Colonic mucosa (tissue), 4 donors: Measurements from ENCODE around the gene LTA4H. TPM values are rescaled to one million over a fixed set of nuclear protein-coding genes. Genes with fewer than 3 reads are reported as not detected.

Experiments
- DNase-seq: peaks from one replicate; pipeline ENCODE4 v3.0.0-alpha.2; 2020
- H3K27ac ChIP-seq: fragments of 200-600 bp; one replicate; pipeline ENCODE4 v1.8.0; 2021
- H3K27me3 ChIP-seq: fragments of 200-600 bp; one replicate; pipeline ENCODE4 v1.8.0; 2021
- H3K36me3 ChIP-seq: fragments of 200-600 bp; one replicate; pipeline ENCODE4 v1.8.0; 2021
- H3K4me1 ChIP-seq: fragments of 200-600 bp; one replicate; pipeline ENCODE4 v1.8.0; 2021; ENCODE audit warnings: mild to moderate bottlenecking
- H3K4me3 ChIP-seq: fragments of 200-600 bp; one replicate; pipeline ENCODE4 v1.8.0; 2021
- H3K9ac ChIP-seq, 2 donors: one replicate each; pipeline ENCODE4 v1.7.0; 2013; ENCODE audit warnings: control low read depth in 2 of 2, low read depth in 2 of 2, low read length in 2 of 2
- H3K9me3 ChIP-seq: fragments of 200-600 bp; one replicate; pipeline ENCODE4 v1.8.0; 2021
- intact Hi-C: fragments of 100-400 bp; cut with DNase I; formaldehyde crosslinking; loops from one replicate; pipeline ENCODE4 v1.14.1; 2022
- total RNA-seq, 2 donors: library from RNA; stranded (reverse); fragmentation: NEBNext Ultra II Directional in 1 of 2; extraction: Animal tissue kit (Norgen Biotek cat#: 25700) in 1 of 2; gene quantifications; one replicate each; pipeline ENCODE4 v1.2.1, GENCODE V29; 2021
- TF ChIP-seq, protein P1 (sequence below): fragments of 200-600 bp; IDR thresholded peaks from one replicate; pipeline ENCODE4 v1.8.0; 2022; ENCODE audit warnings: antibody characterized with exemption, mild to moderate bottlenecking
- donor health status: healthy.
- donor health status: DM: no; HTN: no; CAD: no.
- donor health status: DM: no; HTN: no; CAD: no.

Gene LTA4H
- total RNA-seq, 2 donors from 2014 or later: 71.4 to 96.5 TPM

DNA sequence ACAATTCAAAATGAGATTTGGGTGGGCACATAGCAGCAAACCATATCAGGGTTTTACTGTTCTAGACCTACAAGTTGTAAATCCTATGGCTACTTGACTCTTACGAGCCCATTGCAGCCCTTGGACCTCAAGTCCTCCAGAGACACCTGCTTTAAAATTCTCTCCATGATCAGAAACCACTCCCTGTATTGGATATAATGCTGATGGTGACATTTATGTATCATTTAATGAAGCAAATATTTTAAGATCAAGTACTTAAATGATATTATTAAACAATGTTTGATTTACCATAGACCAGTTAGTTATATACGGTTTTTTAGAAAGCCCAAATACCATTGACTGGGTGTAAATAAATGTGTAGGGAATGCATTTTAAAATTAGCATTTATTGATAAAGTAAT is 68.1 kb downstream of the LTA4H start:
- Histone ChIP-seq H3K4me1 (no peaks in the 10 kb centered on the region), H3K9ac (no peak overlapping the region), H3K9me3 (no peaks in the 10 kb centered on the region), H3K4me3 (no peak overlapping the region), H3K27ac (no peak overlapping the region), H3K36me3 (no peaks in the 10 kb centered on the region), H3K27me3 (no peaks in the 10 kb centered on the region)
- no peak for DNase-seq
- TF ChIP-seq, protein P1, sequence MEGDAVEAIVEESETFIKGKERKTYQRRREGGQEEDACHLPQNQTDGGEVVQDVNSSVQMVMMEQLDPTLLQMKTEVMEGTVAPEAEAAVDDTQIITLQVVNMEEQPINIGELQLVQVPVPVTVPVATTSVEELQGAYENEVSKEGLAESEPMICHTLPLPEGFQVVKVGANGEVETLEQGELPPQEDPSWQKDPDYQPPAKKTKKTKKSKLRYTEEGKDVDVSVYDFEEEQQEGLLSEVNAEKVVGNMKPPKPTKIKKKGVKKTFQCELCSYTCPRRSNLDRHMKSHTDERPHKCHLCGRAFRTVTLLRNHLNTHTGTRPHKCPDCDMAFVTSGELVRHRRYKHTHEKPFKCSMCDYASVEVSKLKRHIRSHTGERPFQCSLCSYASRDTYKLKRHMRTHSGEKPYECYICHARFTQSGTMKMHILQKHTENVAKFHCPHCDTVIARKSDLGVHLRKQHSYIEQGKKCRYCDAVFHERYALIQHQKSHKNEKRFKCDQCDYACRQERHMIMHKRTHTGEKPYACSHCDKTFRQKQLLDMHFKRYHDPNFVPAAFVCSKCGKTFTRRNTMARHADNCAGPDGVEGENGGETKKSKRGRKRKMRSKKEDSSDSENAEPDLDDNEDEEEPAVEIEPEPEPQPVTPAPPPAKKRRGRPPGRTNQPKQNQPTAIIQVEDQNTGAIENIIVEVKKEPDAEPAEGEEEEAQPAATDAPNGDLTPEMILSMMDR: no peak
- intact Hi-C loops: no loop called here

DNA sequence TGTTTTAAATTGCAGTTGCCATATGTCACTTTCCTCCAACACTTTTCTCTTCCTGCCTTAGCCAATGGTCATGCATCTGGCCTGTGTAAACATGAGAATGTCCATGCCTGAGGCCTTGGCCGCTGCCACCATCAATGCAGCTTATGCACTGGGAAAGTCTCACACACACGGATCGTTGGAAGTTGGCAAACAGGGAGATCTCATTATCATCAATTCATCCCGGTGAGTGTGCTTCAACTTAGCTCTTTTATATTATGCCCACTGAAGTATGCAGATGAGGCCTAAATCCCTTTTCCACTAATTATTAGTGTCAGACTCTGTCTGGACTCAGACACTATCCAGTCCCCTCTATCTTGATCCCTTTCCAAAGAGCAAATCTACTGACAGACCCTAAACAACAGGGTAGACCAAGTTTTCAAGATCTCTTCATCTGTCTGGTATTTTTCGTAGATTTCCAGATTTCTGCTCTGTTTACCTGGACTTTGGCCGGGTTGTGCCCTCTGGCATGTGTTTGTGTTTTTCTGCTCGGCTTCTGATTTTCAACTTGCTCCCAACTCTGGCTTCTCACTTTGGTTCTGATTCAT is 69.0 kb downstream of the LTA4H start:
- H3K27ac ChIP-seq: no peak overlapping the region
- no peaks in the 10 kb centered on the region for H3K36me3 ChIP-seq
- intact Hi-C loops: no loop called here
- no peaks in the 10 kb centered on the region for H3K27me3 ChIP-seq
- TF ChIP-seq, protein P1: no peak
- H3K9me3 ChIP-seq: no peaks in the 10 kb centered on the region
- no peak overlapping the region for H3K4me3 ChIP-seq
- no peak overlapping the region for H3K9ac ChIP-seq
- no peak for DNase-seq
- H3K4me1 ChIP-seq: no peaks in the 10 kb centered on the region

GRCh38 chr12:95963096-95963495 is 72.3 kb downstream of the LTA4H start:
- H3K36me3 ChIP-seq: no peaks in the 10 kb centered on the region
- no peak overlapping the region for H3K4me3 ChIP-seq
- no peak overlapping the region for H3K9ac ChIP-seq
- no peaks in the 10 kb centered on the region for H3K27me3 ChIP-seq
- no peaks in the 10 kb centered on the region for H3K9me3 ChIP-seq
- TF ChIP-seq, protein P1: no peak
- DNase-seq: no peak
- H3K4me1 ChIP-seq: no peaks in the 10 kb centered on the region
- H3K27ac ChIP-seq: no peak overlapping the region
- intact Hi-C loops: no loop called here

- Histone ChIP-seq H3K9me3 (no peaks in the 10 kb centered on the region), H3K36me3 (no peaks in the 10 kb centered on the region), H3K4me1 (no peaks in the 10 kb centered on the region), H3K4me3 (no peak overlapping the region), H3K27me3 (no peaks in the 10 kb centered on the region), H3K9ac (no peak overlapping the region), H3K27ac (no peak overlapping the region)
- intact Hi-C loops: no loop called here
- TF ChIP-seq, protein P1: no peak
- no peak for DNase-seq
Observed at GRCh38 chr12:95962222-95962621, 73.2 kb downstream of the LTA4H start.

- no peak for DNase-seq
- TF ChIP-seq, protein P1: no peak
- no peaks in the 10 kb centered on the region for H3K27me3 ChIP-seq
- no peaks in the 10 kb centered on the region for H3K9me3 ChIP-seq
- intact Hi-C loops: no loop called here
- H3K4me1 ChIP-seq: no peaks in the 10 kb centered on the region
- no peak overlapping the region for H3K9ac ChIP-seq
- H3K27ac ChIP-seq: no peak overlapping the region
- H3K4me3 ChIP-seq: no peak overlapping the region
- no peaks in the 10 kb centered on the region for H3K36me3 ChIP-seq
Observed at GRCh38 chr12:95960241-95960640, 75.1 kb downstream of the LTA4H start.
